GM19324 (cell line): ENCODE data around the gene CLIP1.
"Not testable (repeated sequence)": the region's sequence is repeated elsewhere in the genome, so short reads cannot be mapped to it uniquely, and the experiment has no call there.

Source experiments
- ATAC-seq: cut with Tn5 transposase; IDR thresholded peaks from one replicate; pipeline ENCODE4 v1.9.1; 2021; ENCODE audit warnings: mild to moderate bottlenecking, moderate library complexity; ENCODE audit not compliant: unreplicated experiment, low FRiP score

CLIP1 gene

DNA sequence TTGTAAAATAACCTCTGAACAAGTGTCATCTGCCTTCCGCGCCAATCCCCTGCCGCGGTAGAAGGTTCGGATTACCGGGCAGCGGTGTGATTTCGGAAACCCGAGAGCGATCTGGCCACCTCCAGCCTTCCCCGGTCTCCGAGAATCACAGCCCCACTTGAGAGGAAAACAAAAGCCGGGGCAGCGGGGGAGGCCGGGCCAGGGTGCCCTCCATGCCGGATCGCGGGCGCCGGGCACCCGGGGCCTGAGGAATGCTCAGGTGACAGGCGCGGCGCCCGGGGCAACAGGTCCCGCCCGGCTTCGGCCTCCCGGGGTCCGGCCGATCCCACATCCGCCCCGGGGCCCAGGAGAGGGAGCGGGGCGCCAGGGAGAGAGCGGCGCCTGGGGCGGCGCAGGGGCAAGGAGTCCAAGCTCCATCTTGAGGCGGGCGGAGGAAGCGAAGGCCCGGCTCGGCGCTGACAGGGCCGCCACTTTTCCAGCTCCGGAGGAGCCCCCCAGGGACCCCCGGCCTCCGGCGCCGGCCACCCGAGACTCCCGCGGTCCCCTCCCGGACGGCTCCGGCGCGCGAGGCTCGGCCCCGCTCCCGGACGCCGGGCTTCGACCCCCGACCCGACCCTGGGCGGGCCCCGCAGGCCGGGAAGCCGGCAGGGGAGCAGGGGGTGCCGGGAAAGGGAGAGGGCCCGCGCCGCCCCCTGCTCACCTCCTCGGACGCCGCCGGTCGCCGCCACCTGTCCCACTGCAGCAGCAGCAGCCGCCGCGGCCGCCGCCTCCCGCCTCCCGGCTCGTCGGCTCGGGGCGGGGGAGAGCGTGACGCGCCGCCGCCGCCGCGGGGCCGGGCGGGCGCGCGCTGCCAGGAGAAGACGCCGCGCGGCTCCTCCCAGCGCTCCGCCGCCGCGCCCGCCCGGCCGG, at the start of gene CLIP1:
TSS of gene CLIP1 (minus strand) at position 849 of the 909 bp plus-strand sequence. CDS start 42,217 bp downstream, outside the sequence.
- ATAC-seq = peak; percentile 62

DNA sequence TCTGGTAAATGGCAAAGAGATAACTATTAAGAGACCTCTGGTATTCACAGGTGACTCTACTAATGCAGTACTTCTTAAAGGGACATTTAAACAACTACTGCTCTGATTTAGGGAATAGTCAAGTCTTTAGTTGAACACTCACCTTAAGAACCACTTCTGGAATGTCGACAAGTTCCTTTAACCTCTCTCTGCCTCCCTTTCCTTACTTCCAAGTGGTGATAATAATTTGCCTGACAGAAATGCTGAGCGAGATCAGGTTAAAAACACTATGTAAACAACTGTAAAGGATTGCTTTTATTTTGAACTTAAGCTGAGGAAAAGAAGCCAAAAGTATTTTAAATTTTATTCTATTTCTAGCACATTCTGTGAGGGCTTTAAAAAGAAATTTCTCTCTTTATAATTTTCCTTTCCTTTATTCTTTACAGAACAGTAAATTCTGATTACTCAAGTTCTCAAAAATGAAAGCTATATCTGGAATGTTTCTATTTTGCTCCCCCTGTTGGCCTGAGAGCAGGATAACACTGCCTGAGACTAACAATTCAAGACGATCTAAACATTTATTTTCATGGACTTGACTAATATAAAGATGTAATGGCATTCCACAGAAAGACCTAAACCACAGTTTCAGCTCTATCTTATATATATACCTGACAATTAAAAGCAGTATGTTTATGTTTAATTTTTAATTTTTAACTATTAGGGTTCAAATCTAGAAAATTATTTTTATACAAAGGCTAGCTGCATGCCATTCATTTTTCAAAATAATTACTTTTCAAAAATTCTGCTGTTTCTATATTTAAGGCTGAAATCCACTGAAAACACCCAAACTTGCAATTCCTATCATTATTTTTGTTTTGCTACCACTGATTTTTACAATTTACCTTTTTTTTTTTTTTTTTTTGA, 49.1 kb upstream of the CLIP1 start:
- ATAC-seq = no peak

DNA sequence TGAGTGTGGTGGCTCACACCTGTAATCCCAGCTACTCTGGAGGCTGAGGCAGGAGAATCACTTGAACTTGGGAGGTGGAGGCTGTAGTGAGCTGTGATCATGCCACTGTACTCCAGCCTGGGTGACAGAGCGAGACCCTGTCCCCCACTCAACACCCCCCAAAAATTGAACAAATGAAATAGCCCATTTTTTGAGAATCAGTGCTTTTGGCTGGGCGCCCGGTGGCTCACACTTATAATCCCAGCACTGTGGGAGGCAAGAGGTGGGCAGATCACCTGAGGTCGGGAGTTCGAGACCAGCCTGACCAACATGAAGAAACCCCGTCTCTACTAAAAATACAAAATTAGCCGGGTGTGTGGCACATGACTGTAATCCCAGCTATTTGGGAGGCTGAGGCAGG, 48.1 kb upstream of the CLIP1 start:
- not testable (repeated sequence) for ATAC-seq

DNA sequence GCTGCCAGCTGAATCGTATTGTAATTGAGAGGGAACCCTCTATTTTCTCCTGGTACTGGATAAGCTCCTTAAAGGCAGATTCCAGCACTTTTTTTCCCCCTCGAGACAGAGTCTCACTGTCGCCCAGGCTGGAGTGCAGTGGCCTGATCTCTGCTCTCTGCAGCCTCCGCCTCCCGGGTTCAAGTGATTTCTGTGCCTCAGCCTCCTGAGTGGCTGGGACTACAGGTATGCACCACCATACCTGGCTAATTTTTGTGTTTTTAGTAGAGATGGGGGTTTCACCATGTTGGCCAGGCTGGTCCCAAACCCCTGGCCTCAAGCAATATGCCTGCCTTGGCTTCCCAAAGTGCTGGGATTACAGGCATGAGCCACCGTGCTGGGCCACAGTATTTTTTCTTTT, 47.4 kb upstream of the CLIP1 start:
- ATAC-seq = not testable (repeated sequence)

DNA sequence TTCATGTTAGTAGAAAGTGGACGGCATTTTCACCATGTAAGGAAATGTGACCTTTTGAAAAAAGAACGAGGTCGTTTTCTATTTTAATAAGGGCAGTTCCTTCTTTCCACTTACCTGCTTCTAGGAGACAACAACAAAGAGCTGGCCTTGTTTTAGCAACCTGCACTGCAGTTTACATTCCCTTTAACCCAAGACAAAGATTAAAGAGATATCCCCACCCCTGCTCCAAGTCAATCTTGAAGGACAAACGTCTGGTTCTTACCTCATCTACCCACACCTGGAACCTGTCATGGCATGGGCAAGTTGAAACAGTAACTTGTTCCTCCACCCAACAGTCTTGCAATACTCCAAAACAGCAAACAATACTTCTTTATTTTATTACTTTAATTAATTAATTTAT, 45.5 kb upstream of the CLIP1 start:
- no peak for ATAC-seq

DNA sequence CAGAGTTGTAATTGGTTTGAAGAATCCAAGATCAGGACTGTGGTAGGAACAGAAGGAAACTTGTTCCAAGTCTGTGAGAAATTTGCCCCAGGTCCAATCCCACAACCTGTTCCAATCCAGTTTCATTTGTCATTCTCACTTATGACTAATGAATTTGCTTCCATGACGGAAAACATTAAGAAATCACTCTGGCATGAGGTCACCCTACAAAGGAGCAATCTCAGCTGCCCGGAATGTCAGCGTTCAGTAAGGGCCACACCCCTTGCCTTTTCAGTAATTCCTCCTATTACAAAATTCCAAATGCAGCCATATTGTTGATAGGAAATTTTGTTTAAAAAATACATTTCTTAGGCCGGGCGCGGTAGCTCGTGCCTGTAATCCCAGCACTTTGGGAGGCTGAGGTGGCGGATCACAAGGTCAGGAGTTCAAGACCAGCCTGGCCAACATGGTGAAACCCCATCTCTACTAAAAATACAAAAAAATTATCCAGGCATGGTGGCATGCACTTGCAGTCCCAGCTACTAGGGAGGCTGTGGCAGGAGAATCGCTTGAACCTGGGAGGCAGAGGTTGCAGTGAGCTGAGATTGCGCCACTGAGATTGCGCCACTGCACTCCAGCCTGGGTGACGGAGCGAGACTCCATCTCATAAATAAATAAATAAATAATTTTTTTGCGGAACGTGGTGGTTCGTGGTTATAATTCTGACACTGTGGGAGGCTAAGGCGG, 42.0 kb upstream of the CLIP1 start:
- not testable (repeated sequence) for ATAC-seq

DNA sequence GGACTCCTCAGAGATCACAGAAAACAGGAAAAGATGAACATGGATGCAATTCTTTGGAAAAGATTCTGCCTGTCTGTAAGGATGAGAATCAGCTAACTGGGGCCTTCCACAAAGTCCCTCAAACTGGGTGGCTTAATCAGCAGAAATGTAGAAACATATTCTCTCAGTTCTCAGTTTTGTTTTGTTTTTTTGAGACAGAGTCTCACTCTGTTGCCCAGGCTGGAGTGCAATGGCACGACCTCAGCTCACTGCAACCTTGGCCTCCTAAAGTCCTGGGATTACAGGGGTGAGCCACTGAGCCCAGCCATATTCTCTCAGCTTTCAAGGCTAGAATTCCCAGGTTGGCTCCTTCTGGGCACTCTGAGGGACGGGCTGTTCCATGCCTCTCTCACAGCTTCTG, 38.2 kb upstream of the CLIP1 start:
- no peak for ATAC-seq

DNA sequence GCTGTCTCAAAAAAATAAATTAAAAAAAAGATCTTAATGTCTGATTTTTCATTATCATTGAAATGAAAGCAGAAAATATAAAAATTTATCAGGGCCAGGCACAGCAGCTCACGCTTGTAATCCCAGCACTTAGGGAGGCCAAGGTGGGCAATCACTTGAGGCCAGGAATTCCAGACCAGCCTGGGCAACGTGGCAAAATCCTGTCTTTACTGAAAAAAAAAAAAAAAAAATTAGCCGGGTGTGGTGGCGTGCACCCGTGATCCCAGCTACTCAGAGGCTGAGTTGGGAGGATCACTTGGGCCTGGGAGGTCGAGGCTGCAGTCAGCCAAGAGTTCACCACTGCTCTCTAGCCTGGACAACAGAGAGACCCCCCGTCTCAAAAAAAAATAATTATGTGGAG, 37.6 kb upstream of the CLIP1 start:
- no peak for ATAC-seq

DNA sequence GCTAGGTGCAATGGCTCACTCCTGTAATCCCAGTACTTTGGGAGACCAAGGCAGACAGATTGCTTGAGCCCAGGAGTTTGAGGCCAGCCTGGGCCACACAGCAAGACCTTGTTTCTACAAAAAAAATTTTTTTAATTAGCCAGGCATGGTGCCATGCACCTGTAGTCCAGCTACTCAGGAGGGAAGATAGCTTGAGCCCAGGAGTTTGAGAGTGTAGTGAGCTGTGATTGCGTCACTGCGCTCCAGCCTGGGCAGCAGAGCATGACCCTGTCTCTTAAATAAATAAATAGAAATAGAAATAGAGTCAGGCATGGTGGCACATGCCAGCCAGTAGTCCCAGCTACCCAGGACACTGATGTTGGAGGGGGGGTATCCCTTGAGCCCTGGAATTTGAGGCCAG, 36.7 kb upstream of the CLIP1 start:
- ATAC-seq = no peak

DNA sequence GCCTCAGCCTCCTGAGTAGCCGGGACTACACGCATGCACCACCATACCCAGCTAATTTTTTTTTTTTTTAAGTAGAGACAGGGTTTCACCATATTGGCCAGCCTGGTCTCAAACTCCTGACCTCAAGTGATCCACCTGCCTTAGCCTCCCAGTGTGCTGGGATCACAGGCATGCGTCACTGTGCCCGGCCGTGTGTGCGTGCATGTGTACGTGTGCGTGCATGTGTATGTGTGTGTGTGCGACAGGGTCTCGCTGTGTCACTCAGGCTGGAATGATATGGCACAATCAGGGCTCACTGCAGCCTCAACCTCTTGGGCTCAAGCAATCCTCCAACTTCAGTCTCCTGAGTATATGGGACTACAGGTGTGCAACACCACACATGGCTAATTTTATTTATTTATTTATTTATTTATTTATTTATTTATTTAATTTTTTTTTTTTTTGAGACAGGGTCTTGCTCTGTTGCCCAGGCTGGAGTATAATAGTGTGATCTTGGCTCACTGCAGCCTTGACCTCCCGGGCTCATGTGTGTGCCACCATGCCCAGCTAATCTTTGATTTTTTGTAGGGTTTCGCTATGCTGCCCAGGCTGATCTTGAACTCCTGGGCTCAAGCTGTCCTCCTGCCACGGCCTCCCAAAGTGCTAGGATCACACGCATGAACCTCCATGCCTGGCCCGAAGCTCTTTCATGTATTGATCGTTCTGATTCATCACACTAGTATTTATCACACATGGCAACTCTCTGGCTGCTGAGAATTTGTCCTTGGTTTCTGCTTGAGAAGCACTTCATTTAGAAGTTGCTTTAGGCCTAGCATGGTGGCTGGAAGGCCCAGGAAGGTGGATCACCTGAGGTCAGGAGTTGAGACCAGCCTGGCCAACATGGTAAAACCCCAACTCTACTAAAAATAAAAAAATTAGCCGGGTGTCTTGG, 35.9 kb upstream of the CLIP1 start:
- no peak for ATAC-seq

DNA sequence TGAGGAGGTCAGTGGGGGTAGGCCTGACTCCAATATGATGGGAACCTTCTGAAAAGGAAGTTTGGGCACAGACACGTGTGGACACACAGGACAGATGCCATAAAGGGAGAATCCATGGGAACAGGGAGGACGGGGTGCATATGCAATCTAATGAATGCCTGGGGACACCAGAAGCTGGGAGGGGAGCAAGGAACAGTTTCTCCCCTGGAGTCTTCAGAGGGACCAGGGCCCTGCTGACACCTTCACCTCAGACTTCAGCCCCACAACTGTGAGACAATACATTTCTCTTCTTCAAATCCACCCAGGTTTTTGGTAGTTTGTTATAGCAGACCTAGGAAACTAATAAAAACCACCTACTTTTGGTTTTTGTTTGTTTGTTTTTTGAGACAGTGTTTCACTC, 35.2 kb upstream of the CLIP1 start:
- ATAC-seq = no peak

DNA sequence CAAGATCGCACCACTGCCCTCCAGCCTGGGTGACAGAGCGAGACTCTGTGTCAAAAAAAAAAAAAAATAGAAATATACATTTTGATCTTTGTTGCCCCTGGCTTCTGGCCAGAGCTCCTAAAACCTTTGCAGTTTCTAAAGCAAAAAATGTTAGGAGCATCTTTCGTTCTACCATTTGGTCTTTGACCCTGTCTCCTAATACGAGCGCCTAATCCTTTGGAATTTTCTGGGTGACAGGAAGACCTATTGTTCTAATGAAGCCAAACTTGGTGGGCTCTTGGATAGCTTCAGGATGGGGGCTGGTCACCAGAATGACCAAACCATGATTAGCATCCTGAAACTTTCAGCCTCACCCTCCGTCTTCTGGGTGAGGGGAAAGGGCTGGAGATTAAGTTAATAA, 32.3 kb upstream of the CLIP1 start:
- no peak for ATAC-seq

DNA sequence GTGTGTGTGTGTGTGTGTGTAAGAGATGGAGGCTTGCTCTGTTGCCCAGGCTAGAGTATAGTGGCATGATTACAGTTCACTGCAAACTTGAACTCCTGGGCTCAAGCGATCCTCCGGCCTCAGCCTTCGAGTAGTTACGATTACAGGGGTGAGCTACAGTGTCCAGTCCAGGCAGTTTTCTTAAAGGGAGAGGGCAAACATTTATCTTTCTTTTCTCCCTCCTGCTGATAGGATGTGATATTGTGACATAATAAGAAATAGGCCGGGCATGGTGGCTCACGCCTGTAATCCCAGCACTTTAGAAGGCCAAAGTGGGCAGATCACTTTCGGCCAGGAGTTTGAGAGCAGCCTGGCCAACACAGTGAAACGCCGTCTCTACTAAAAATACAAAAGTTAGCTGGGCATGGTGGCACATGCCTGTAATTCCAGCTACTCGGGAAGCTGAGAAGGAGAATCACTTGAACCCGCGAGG, 31.8 kb upstream of the CLIP1 start:
- ATAC-seq = no peak

DNA sequence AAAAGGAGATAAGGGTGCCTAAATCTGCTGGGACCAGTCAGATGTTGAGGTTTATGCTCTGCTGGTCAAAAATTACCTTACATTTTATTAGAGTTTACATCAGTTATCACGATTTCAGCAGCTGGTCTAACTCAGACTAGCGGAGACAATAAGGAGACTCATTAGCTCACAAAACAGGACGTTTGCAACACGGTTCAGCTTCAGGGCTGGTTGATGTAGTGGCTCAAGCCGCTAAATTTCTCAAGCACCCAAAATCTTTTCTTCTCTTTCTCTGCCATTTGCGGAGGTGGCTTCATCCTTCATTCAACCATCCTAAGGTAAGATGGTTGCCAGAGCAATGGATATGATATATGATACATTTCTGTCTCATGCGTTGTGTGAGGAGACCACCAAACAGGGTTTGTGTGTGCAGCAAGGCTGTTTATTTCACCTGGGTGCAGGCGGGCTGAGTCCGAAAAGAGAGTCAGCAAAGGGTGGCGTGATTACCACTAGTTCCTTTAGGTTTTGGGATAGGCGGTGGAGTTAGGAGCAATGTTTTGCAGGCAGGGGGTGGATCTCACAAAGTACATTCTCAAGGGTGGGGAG, 30.3 kb upstream of the CLIP1 start:
- ATAC-seq = no peak

DNA sequence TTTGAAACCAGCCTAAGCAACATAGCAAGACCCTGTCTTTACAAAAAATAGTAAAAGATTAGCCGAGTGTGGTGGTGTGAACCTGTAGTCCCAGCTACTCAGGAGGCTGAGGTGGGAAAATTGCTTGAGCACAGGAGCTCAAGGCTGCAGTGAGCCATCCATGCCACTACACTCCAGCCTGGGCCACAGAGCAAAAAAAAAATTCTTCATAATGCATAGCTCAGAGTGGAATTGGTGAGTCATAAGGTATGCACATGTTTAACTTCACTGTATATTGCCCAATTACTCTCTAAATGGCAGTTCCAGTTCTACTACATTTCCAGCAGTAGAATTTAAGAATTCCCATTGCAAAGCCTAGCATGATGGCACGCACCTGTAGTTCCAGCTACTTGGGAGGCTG, 26.8 kb upstream of the CLIP1 start:
- no peak for ATAC-seq

DNA sequence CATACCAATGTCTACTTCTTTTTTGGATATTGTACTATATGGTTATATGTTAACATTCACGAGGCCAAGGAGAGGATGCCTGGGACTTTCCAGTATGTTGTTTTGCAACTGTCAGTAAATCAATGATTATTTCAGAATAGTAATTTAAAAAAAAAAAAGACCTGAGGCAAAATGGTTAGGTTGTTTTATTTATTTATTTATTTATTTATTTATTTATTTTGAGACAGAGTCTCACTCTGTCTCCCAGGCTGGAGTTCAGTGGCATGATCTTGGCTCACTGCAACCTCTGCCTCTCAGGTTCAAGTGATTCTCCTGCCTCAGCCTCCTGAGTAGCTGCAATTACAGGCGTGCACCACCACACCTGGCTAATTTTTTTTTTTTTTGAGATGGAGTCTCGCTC, 25.4 kb upstream of the CLIP1 start:
- ATAC-seq = not testable (repeated sequence)

DNA sequence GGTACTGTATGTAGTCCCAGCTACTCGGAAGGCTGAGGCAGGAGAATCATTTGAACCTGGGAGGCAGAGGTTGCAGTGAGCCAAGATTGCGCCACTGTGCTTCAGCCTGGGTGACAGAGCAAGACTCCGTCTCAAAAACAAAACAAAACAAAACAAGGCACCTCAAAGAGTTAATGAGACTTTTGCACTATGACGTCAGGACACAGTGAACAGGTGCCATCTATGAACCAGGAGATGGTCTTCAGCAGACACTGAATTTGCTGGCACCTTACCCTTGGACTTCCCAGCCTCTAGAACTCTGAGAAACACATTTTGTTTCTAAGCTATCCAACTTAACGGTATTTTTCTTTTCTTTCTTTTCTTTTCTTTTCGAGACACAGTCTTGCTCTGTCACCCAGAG, 23.9 kb upstream of the CLIP1 start:
- not testable (repeated sequence) for ATAC-seq

DNA sequence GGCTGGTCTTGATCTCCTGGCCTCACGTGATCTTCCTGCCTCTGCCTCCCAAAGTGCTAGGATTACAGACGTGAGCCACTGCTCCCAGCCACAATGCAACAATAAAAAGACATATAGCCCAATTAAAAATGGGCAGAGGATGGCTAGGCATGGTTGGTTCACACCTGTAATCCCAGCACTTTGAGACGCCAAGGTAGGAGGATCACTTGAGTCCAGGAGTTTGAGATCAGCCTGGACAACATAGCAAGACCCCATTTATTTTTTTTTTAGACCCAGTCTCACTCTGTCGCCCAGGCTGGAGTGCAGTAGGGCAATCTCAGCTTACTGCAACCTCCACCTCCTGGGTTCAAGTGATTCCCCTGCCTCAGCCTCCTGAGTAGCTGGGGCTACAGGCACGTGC, 21.6 kb upstream of the CLIP1 start:
- ATAC-seq = not testable (repeated sequence)

DNA sequence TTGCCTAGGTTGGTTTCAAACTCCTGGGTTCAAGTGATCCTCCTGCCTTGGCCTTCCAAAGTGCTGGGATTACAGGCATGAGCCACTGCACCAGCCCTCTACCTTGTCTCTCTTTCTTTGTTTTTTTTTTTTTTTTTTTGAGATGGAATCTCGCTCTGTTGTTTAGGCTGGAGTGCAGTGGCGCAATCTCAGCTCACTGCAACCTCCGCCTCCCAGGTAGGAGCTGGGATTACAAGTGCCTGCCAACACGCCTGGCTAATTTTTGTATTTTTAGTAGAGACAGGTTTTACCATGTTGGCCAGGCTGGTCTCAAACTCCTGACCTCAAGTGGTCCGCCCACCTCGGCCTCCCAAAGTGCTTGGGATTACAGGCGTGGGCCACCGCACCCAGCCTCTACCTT, 16.4 kb upstream of the CLIP1 start:
- not testable (repeated sequence) for ATAC-seq
